Skeletal muscle cell (primary cell): Measurements from ENCODE around the gene PSMA8.
"Not testable (repeated sequence)": the region's sequence is repeated elsewhere in the genome, so short reads cannot be mapped to it uniquely, and the experiment has no call there.

ENCODE experiments used
- DNase-seq: peaks from one replicate; pipeline ENCODE4 v3.0.0-alpha.2; 2010; ENCODE audit warnings: low read depth
- H3K4me3 ChIP-seq: 2 replicates; pipeline ENCODE4 v1.5.1; 2011; ENCODE audit warnings: low read depth, mild to moderate bottlenecking, control low read depth, low read length, moderate library complexity

PSMA8 gene

DNA sequence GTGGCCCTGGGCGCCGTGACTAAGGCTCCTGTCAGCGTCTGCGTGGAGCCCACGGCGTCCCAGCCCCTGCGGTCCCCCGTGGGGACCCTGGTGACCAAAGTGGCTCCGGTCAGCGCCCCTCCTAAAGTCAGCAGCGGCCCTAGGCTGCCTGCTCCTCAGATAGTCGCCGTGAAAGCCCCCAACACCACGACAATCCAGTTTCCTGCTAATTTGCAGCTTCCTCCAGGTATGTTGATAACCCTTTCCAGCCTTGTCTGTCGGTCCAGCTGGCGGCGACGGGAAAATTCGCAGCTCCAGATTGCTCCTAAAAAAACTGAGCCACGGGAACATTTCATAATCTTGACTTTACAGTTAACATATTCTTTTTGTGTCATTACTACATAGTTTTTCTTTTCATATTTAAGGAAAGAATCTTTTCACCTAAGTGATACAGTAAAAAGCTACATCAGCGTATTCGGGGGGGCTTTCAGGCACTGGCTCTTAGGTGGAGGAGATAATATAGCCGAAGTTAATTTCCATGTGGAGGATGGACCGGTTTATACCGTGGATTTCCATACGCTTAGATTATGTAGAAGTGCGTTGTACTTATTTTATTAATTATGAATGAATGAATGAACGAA is 93.5 kb downstream of the PSMA8 start:
- H3K4me3 ChIP-seq: peak overlapping the region; percentile 90
- no peak for DNase-seq

DNA sequence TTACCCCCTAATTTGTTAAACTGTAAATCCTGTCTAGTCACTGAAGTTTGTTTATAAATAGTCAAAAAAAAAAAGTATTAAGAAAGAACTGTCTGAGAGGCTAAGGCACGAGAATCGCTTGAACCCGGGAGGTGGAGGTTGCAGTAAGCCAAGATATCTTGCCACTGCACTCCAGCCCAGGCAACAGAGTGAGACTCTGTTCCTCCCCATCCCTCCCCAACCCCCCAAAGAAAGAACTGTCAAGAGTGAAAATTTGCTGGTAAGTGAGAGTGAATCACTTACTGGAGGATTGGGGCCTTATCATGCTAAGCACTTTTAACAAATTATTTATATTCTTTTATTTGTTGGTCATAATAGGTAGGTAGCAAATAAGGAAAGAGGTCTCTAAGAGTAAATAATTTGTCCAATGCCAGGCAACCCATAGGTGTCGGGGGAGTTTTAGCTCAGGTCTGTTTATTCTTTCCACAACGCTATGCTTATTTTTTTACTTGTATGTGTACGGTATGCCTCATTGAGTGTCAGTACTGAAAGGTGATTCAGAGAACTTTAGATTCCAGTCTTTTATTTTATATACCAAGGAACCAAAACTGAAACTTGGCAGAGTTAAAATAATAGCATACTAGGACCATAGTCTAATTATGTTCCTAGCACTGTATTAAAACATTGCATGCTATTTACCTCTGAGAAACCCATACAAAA is 95.0 kb downstream of the PSMA8 start:
- DNase-seq: no peak
- no peak overlapping the region for H3K4me3 ChIP-seq

DNA sequence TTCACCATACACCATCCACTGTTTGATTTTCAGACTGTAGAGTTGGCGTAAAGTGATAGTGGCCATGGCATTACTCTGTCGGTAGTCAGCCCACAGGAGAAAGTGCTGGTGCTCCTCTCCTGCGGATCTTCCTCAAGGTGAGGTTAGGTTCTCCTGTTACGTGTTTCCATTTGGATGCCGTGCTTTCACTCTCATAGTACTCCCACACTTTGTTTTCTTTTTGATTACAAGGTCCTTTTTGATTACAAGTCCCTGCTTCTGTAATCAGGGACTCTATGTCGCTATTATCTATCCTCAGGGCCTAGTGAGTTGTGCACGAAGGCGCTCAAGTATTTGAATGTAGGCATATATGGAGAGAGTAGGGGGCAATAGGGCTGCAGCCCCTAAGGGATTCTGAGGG is 96.8 kb downstream of the PSMA8 start:
- no peak for DNase-seq
- no peak overlapping the region for H3K4me3 ChIP-seq

DNA sequence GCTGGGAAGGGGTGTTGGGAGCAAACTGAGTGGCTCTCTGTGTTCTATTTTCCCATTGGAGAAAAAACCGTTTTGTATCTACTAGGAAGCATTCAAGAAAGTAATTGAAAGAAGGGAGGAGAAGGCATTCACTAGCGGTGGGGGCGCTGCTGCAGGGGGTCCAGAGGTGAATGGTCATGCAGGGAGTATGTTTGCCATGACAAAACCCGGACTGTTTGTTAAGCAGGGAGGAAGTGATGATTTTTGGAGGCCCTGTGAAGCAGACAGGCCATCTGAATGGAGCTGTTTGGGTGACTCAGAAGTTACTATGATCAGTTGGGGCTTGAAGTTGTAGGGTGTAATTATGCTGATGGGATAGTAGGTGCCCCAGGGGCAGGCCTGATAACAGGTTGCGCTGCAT is 99.5 kb downstream of the PSMA8 start:
- H3K4me3 ChIP-seq: no peak overlapping the region
- no peak for DNase-seq

DNA sequence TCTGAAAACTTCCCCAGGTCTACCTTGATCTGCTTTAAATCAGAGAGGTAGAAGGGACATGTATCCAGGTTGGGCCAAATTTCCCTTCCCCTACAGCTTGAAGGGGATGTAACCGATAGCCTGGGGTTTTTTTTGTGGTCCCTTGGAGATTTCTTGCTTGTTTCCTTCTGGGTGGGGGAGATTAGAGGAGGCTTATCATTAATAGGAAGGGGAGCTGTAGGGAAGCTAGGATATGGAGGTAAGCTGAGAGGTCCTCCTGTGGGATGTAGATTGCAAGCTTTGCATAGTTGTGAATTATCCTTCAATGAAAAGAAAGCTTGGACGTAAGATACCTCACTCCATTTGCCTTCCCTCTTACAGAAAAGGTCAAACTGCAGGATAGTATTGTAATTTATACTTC is 103.7 kb downstream of the PSMA8 start:
- H3K4me3 ChIP-seq, DNase-seq: not testable (repeated sequence)

DNA sequence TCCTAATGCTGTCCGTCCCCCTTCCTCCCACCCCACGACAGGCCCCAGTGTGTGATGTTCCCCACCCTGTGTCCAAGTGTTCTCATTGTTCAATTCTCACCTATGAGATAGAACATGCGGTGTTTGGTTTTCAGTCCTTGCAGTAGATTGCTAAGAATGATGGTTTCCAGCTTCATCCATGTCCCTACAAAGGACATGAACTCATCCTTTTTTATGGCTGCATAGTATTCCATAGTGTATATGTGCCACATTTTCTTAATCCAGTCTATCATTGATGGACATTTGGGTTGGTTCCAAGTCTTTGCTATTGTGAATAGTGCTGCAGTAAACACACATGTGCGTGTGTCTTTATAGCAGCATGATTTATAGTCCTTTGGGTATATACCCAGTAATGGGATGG is 105.0 kb downstream of the PSMA8 start:
- DNase-seq, H3K4me3 ChIP-seq: not testable (repeated sequence)

DNA sequence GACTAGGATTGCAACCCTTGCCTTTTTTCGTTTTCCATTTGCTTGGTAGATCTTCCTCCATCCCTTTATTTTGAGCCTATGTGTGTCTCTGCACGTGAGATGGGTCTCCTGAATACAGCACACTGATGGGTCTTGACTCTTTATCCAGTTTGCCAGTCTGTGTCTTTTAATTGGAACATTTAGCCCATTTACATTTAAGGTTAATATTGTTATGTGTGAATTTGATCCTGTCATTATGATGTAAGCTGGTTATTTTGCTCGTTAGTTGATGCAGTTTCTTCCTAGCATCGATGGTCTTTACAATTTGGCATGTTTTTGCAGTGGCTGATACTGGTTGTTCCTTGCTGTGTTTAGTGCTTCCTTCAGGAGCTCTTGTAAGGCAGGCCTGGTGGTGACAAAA is 108.7 kb downstream of the PSMA8 start:
- DNase-seq, H3K4me3 ChIP-seq: not testable (repeated sequence)
